ENCODE measurements around the gene SEC16A. TPM values are rescaled to one million over a fixed set of nuclear protein-coding genes. Genes with fewer than 3 reads are reported as not detected.

Gene SEC16A
- total RNA-seq, 1 donor from 2014 or later: 79.2 TPM

- H3K36me3 Mint-ChIP-seq (ENCODE audit: low read depth): peaks cover 70% of the 10 kb centered on the region
Observed at GRCh38 chr9:136460772-136461325, 22.0 kb downstream of the SEC16A start.

GRCh38 chr9:136459425-136459824 lies 23.4 kb downstream of the SEC16A start:
- DNase-seq: no peak
- Mint-ChIP-seq H3K9me3 (no peaks in the 10 kb centered on the region), H3K27ac (no peak overlapping the region), H3K4me3 (no peak overlapping the region), H3K36me3 (ENCODE audit: low read depth) (peaks cover 67% of the 10 kb centered on the region), H3K27me3 (no peaks in the 10 kb centered on the region), H3K4me1 (no peaks in the 10 kb centered on the region)
- intact Hi-C loops (cut with micrococcal nuclease): no loop called here

More at GRCh38 chr9:136460772-136461325, 22.0 kb downstream of the SEC16A start:
- DNase-seq: no peak
- Mint-ChIP-seq H3K27me3 (no peaks in the 10 kb centered on the region), H3K9me3 (no peaks in the 10 kb centered on the region), H3K4me1 (no peaks in the 10 kb centered on the region), H3K4me3 (no peak overlapping the region), H3K27ac (no peak overlapping the region)
- intact Hi-C loops (cut with micrococcal nuclease): no loop called here

- no peak overlapping the region for H3K27ac Mint-ChIP-seq
- H3K4me1 Mint-ChIP-seq: no peaks in the 10 kb centered on the region
- DNase-seq: no peak
- H3K27me3 Mint-ChIP-seq: no peaks in the 10 kb centered on the region
- no peaks in the 10 kb centered on the region for H3K9me3 Mint-ChIP-seq
- H3K36me3 Mint-ChIP-seq (ENCODE audit: low read depth): peaks cover 60% of the 10 kb centered on the region
- intact Hi-C loops (cut with micrococcal nuclease): no loop called here
- no peak overlapping the region for H3K4me3 Mint-ChIP-seq
Observed at GRCh38 chr9:136457326-136457725, 25.5 kb downstream of the SEC16A start.

GRCh38 chr9:136456258-136456657 lies 26.6 kb downstream of the SEC16A start:
- Mint-ChIP-seq H3K27ac (no peak overlapping the region), H3K36me3 (ENCODE audit: low read depth) (peaks cover 57% of the 10 kb centered on the region), H3K4me1 (no peaks in the 10 kb centered on the region), H3K9me3 (no peaks in the 10 kb centered on the region), H3K4me3 (no peak overlapping the region), H3K27me3 (no peaks in the 10 kb centered on the region)
- intact Hi-C loops (cut with micrococcal nuclease): no loop called here
- DNase-seq: no peak

GRCh38 chr9:136455043-136456002 lies 27.5 kb downstream of the SEC16A start:
- H3K27me3 Mint-ChIP-seq: no peaks in the 10 kb centered on the region
- H3K4me1 Mint-ChIP-seq: no peaks in the 10 kb centered on the region

GRCh38 chr9:136454026-136454796 lies 28.6 kb downstream of the SEC16A start:
- no peak for DNase-seq
- Mint-ChIP-seq H3K4me1 (no peaks in the 10 kb centered on the region), H3K36me3 (ENCODE audit: low read depth) (peaks cover 56% of the 10 kb centered on the region), H3K9me3 (no peaks in the 10 kb centered on the region), H3K27me3 (no peaks in the 10 kb centered on the region), H3K27ac (no peak overlapping the region), H3K4me3 (no peak overlapping the region)
- intact Hi-C loops (cut with micrococcal nuclease): no loop called here

More at GRCh38 chr9:136455043-136456002, 27.5 kb downstream of the SEC16A start:
- DNase-seq: no peak
- Mint-ChIP-seq H3K4me3 (no peak overlapping the region), H3K36me3 (ENCODE audit: low read depth) (peaks cover 59% of the 10 kb centered on the region), H3K9me3 (no peaks in the 10 kb centered on the region), H3K27ac (no peak overlapping the region)
- intact Hi-C loops (cut with micrococcal nuclease): no loop called here

GRCh38 chr9:136453326-136453725 lies 29.5 kb downstream of the SEC16A start:
- Mint-ChIP-seq H3K27ac (no peak overlapping the region), H3K9me3 (no peaks in the 10 kb centered on the region), H3K36me3 (ENCODE audit: low read depth) (peaks cover 51% of the 10 kb centered on the region), H3K4me3 (no peak overlapping the region), H3K4me1 (no peaks in the 10 kb centered on the region), H3K27me3 (no peaks in the 10 kb centered on the region)
- intact Hi-C loops (cut with micrococcal nuclease): no loop called here
- no peak for DNase-seq

- Mint-ChIP-seq H3K36me3 (ENCODE audit: low read depth) (peaks cover 59% of the 10 kb centered on the region), H3K9me3 (no peaks in the 10 kb centered on the region), H3K27ac (no peak overlapping the region), H3K4me3 (no peak overlapping the region), H3K4me1 (no peaks in the 10 kb centered on the region), H3K27me3 (no peaks in the 10 kb centered on the region)
- DNase-seq: no peak
- intact Hi-C loops (cut with micrococcal nuclease): no loop called here
Observed at GRCh38 chr9:136451221-136451877, 31.5 kb downstream of the SEC16A start.

- H3K36me3 Mint-ChIP-seq (ENCODE audit: low read depth): peaks cover 53% of the 10 kb centered on the region
- no peak for DNase-seq
- H3K4me3 Mint-ChIP-seq: no peak overlapping the region
- no peak overlapping the region for H3K27ac Mint-ChIP-seq
- intact Hi-C loops (cut with micrococcal nuclease): no loop called here
- H3K27me3 Mint-ChIP-seq: no peaks in the 10 kb centered on the region
- no peaks in the 10 kb centered on the region for H3K4me1 Mint-ChIP-seq
- no peaks in the 10 kb centered on the region for H3K9me3 Mint-ChIP-seq
Observed at GRCh38 chr9:136448655-136449054, 34.2 kb downstream of the SEC16A start.

GRCh38 chr9:136447173-136447778 lies 35.6 kb downstream of the SEC16A start:
- H3K4me1 Mint-ChIP-seq: no peaks in the 10 kb centered on the region
- H3K27ac Mint-ChIP-seq: no peak overlapping the region
- no peak overlapping the region for H3K4me3 Mint-ChIP-seq
- no peak for DNase-seq
- H3K9me3 Mint-ChIP-seq: no peaks in the 10 kb centered on the region
- no peaks in the 10 kb centered on the region for H3K27me3 Mint-ChIP-seq
- H3K36me3 Mint-ChIP-seq (ENCODE audit: low read depth): peaks cover 56% of the 10 kb centered on the region
- intact Hi-C loops (cut with micrococcal nuclease): no loop called here

GRCh38 chr9:136445799-136446198 lies 37.0 kb downstream of the SEC16A start:
- H3K9me3 Mint-ChIP-seq: no peaks in the 10 kb centered on the region
- no peaks in the 10 kb centered on the region for H3K27me3 Mint-ChIP-seq
- H3K4me1 Mint-ChIP-seq: no peaks in the 10 kb centered on the region
- peaks cover 57% of the 10 kb centered on the region for H3K36me3 Mint-ChIP-seq (ENCODE audit: low read depth)
- no peak overlapping the region for H3K4me3 Mint-ChIP-seq
- no peak for DNase-seq
- intact Hi-C loops (cut with micrococcal nuclease): no loop called here
- H3K27ac Mint-ChIP-seq: no peak overlapping the region

- no peak for DNase-seq
- Mint-ChIP-seq H3K27me3 (no peaks in the 10 kb centered on the region), H3K36me3 (ENCODE audit: low read depth) (peaks cover 50% of the 10 kb centered on the region), H3K9me3 (no peaks in the 10 kb centered on the region), H3K4me1 (peaks cover 2% of the 10 kb centered on the region), H3K4me3 (no peak overlapping the region), H3K27ac (no peak overlapping the region)
- intact Hi-C loops (cut with micrococcal nuclease): no loop called here
Observed at GRCh38 chr9:136444102-136444501, 38.7 kb downstream of the SEC16A start.

GRCh38 chr9:136443687-136444086 lies 39.2 kb downstream of the SEC16A start:
- intact Hi-C loops (cut with micrococcal nuclease): no loop called here
- Mint-ChIP-seq H3K4me3 (no peak overlapping the region), H3K27ac (no peak overlapping the region), H3K36me3 (ENCODE audit: low read depth) (peaks cover 50% of the 10 kb centered on the region), H3K9me3 (no peaks in the 10 kb centered on the region), H3K27me3 (no peaks in the 10 kb centered on the region), H3K4me1 (peaks cover 2% of the 10 kb centered on the region)
- no peak for DNase-seq
